AG04449 (cell line): ENCODE measurements around the gene DCAKD.
"Not testable (repeated sequence)": the region's sequence is repeated elsewhere in the genome, so short reads cannot be mapped to it uniquely, and the experiment has no call there.

ENCODE experiments used
- CTCF ChIA-PET: fragments of 350-600 bp; formaldehyde crosslinking; extraction: SDS; loops from one replicate; lab custom pipeline; 2021; ENCODE audit warnings: antibody characterized with exemption; lab: Yijun Ruan, JAX
- POLR2A ChIA-PET: fragments of 400-600, 350-600 bp; formaldehyde crosslinking; extraction: SDS; loops from one replicate; lab custom pipeline; 2020; ENCODE audit warnings: antibody characterized with exemption, inconsistent platforms; lab: Yijun Ruan, JAX
- DNase-seq: peaks from one replicate; pipeline ENCODE4 v3.0.0-alpha.2; 2010; ENCODE audit warnings: low read depth, low spot score
- H3K4me3 ChIP-seq: 2 replicates; pipeline ENCODE4 v1.5.1; 2011; ENCODE audit warnings: low read depth, mild to moderate bottlenecking, control low read depth, low read length
- TF ChIP-seq, protein P1 (sequence below): IDR thresholded peaks from one replicate; pipeline ENCODE4 v1.5.1; 2011; ENCODE audit warnings: mild to moderate bottlenecking, moderate library complexity, low read length, control low read depth, inconsistent platforms; ENCODE audit not compliant: insufficient read depth; ENCODE audit errors: missing control alignments

Gene DCAKD

DNA sequence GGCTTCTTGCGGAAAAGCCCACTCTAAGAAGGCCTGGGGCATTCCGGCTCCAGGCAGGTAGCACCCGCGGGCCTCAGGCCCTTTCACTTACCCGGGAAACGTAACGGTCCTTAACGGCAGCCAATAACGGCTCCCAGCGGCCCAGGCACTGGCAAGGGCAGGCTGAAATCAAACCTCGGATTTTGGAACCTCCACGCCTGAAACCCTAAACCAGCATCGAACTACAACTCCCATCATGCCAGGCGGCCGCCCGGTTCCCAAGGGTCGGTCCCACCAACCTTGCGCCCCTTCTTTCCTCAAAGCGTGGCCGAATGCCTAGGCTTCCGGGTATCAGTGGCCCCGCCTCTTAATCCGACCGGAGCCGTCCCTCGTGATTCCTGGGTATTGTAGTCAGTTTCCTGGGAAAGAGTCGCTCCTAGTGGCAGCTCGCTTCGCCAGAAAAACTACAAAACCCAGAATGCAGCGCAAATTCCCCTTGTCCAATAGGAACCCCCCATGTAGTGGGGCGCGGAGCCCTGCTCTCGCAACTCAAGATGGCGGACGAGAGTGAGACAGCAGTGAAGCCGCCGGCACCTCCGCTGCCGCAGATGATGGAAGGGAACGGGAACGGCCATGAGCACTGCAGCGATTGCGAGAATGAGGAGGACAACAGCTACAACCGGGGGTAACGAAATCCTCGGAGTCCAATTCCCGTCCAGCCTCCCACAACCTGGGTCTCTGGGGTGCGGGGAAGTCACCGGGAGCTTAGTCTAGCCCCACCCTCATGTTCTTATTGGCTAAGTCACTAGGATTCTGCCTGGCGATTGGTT, 9.6 kb upstream of the DCAKD start, which contains the start of gene NMT1:
NMT1 (plus strand) TSS at position 521 of the 809 bp plus-strand sequence; CDS start at position 534, 13 bp downstream.
- ChIA-PET POLR2A (interaction anchor here (0.6 to 1.6 kb wide), 8 partner anchors 9 to 311 kb away, joined by 3 to 7 read pairs (median 4); partner anchors contain the start of genes DCAKD and HEXIM1), CTCF (interaction anchor here (0.9 to 1.6 kb wide), 5 partner anchors 38 to 140 kb away, joined by 3 to 4 read pairs (median 4); partner anchors contain the start of gene ACBD4)
- TF ChIP-seq, protein P1, sequence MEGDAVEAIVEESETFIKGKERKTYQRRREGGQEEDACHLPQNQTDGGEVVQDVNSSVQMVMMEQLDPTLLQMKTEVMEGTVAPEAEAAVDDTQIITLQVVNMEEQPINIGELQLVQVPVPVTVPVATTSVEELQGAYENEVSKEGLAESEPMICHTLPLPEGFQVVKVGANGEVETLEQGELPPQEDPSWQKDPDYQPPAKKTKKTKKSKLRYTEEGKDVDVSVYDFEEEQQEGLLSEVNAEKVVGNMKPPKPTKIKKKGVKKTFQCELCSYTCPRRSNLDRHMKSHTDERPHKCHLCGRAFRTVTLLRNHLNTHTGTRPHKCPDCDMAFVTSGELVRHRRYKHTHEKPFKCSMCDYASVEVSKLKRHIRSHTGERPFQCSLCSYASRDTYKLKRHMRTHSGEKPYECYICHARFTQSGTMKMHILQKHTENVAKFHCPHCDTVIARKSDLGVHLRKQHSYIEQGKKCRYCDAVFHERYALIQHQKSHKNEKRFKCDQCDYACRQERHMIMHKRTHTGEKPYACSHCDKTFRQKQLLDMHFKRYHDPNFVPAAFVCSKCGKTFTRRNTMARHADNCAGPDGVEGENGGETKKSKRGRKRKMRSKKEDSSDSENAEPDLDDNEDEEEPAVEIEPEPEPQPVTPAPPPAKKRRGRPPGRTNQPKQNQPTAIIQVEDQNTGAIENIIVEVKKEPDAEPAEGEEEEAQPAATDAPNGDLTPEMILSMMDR = no peak

DNA sequence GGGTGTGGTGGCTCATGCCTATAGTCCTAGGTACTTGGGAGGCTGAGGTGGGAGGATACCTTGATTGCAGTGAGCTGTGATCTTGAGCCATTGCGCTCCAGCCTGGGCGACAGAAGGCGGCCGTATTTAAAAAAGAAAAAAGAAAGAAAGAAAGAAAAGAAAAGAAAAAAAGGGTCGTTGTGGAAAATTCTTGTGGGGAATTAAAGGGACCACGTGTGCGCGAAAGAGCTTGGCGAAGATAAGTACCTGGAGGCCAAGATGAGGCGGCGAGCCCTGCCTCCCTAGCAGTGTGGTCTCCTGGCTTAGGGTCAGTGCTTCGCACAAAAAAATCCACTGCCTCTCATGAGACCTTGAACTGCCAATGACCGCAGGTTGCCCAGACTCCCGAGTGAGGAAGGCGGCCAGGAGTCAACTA, 9.0 kb upstream of the DCAKD start:
- TF ChIP-seq, protein P1 = no peak
- CTCF ChIA-PET = interaction anchor here (0.9 to 1.6 kb wide), 5 partner anchors 38 to 139 kb away, joined by 3 to 4 read pairs (median 4); partner anchors contain the start of gene ACBD4
- H3K4me3 ChIP-seq = peak overlapping the region; percentile 86
- no peak for DNase-seq
- POLR2A ChIA-PET = interaction anchor here (0.6 to 1.6 kb wide), 7 partner anchors 8 to 89 kb away, joined by 3 to 7 read pairs (median 5); partner anchors contain the start of genes DCAKD and HEXIM1

More for the DNA sequence above, 9.6 kb upstream of the DCAKD start, which contains the start of gene NMT1:
- peak within 1 kb of the TSS; percentile 100 for H3K4me3 ChIP-seq
- peak; percentile 92 for DNase-seq

DNA sequence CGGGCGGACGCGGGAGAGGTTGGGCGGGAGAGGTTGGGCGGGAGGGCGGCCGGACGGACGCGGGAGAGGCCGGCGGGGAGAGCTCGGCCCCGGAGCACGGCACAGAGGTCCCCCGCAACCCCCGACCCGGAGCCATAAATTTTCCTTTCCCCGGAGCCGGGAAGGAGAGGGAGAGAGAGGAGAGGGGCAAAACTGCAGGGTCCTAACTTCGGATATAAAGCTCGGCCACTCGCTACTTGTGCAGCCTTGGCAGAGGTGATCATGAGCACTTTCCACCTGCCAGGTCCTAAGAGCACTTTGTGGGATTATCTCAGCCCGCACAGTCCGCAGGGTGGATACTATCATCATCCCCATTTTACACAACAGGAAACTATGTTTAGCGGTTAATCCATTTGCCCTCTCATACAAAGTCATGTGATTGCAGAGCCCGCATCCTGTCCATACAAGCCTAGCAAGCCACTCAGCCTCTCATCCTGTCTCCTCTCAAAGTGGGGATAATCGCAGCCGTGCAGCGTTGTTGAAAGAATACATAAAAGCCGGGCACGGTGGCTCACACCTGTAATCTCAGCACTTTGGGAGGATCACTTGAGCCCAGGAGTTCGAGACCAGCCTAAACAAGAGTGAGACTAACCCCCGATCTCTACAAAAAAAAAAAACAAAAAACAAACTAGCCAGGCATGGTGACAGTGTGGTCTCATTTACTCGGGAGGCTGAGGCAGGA, 780 bp upstream of the DCAKD start:
- POLR2A ChIA-PET = interaction anchor here (0.6 to 1.0 kb wide), 2 partner anchors 9 to 12 kb away, joined by 4 read pairs; no protein-coding TSS in a partner anchor
- DNase-seq = no peak
- CTCF ChIA-PET = no interaction called here
- peak overlapping the region; percentile 66 for H3K4me3 ChIP-seq
- TF ChIP-seq, protein P1 = no peak

DNA sequence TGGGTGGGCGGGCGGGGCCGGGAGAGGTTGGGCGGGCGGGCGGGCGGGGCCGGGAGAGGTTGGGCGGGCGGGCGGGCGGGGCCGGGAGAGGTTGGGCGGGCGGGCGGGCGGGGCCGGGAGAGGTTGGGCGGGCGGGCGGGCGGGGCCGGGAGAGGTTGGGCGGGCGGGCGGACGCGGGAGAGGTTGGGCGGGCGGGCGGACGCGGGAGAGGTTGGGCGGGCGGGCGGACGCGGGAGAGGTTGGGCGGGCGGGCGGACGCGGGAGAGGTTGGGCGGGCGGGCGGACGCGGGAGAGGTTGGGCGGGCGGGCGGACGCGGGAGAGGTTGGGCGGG, 254 bp upstream of the DCAKD start:
- DNase-seq, POLR2A ChIA-PET, CTCF ChIA-PET: not testable (repeated sequence)
- peak overlapping the region; percentile 66 for H3K4me3 ChIP-seq

DNA sequence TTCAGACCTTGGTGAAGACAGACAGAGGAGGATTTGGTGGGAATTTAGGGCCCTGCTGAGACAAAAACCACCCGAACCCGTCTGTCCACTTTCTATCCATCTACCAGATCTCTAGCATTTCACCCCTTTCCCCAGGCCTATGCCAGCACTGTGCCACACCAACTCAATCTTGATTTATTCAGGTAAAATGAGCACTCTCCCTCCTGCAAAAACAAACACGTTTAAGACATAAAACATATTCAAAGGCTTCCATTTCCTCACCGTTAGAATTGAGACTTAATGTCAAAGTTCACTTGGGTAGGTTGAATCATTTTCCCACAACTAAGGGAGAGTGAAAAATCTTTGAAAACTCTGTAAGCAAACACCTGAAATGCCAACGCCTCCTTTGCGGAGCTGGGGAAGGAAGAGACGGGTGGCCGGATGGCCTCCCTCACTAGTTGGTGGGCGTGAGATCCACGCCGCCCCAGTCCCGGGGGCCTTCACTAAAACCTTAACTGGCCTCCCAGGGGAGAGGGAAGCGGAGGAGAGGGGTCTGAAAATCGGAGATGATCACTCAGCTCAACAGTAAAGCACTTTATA, 862 bp downstream of the DCAKD start:
- no peak for DNase-seq
- ChIA-PET CTCF (interaction anchor here (0.6 to 2.4 kb wide), 8 partner anchors 15 to 271 kb away, joined by 3 to 16 read pairs (median 4); partner anchors contain the start of gene ACBD4), POLR2A (interaction anchor here (0.5 to 1.8 kb wide), 4 partner anchors 10 to 83 kb away, joined by 3 to 7 read pairs (median 4); partner anchors contain the start of genes C1QL1 and NMT1)
- peak overlapping the region; percentile 66 for H3K4me3 ChIP-seq
- TF ChIP-seq, protein P1 = no peak
